Kidney epithelial cell (primary cell): ENCODE measurements around the gene PLEKHG1. TPM values are rescaled to one million over a fixed set of nuclear protein-coding genes. Genes with fewer than 3 reads are reported as not detected.

Experiments
- DNase-seq: peaks from one replicate; pipeline ENCODE4 v3.0.0-alpha.2; 2010; ENCODE audit warnings: low read depth
- H3K27me3 ChIP-seq: 2 replicates; pipeline ENCODE4 v1.6.0; 2011; ENCODE audit warnings: low read length; ENCODE audit not compliant: control insufficient read depth, insufficient read depth
- H3K36me3 ChIP-seq: 2 replicates; pipeline ENCODE4 v1.5.1; 2011; ENCODE audit warnings: low read length; ENCODE audit not compliant: control insufficient read depth, insufficient read depth
- H3K4me3 ChIP-seq: 2 replicates; pipeline ENCODE4 v1.5.1; 2011; ENCODE audit warnings: low read depth, mild to moderate bottlenecking, control low read depth, low read length
- total RNA-seq: library from RNA; depleted of rRNA; stranded (reverse); fragments of >200 nt; gene quantifications from 2 replicates; pipeline ENCODE4 v1.2.3, GENCODE V29; 2015
- TF ChIP-seq, protein P1 (sequence below): IDR thresholded peaks from 2 replicates; pipeline ENCODE4 v1.5.1; 2011; ENCODE audit warnings: mild to moderate bottlenecking, moderate library complexity, low read length, control low read depth, inconsistent platforms; ENCODE audit not compliant: insufficient read depth, poor library complexity, severe bottlenecking

PLEKHG1 gene
- total RNA-seq, 1 donor from 2014 or later: 27.8 TPM

DNA sequence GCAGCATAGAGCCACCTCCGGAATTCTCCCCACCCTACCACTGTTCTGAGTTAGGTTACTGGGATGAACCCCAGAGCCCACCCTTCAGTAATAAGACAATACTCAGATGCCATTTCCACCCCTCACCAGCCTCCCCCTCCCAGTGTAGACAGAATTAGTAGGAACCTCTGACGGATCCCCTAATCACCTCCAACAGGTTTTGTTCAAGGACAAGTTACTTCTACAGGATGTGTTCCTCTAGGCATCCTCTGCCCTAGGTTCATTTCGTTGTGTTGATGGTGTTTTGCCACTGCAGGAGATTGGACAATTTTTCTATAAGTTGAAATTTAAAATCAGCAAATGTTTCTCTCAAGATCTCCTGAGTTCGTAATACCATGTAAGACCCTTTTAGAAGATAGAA lies 22.8 kb downstream of the PLEKHG1 start:
- DNase-seq: no peak
- Histone ChIP-seq H3K4me3 (no peak overlapping the region), H3K36me3 (no peaks in the 10 kb centered on the region), H3K27me3 (no peaks in the 10 kb centered on the region)
- TF ChIP-seq, protein P1, sequence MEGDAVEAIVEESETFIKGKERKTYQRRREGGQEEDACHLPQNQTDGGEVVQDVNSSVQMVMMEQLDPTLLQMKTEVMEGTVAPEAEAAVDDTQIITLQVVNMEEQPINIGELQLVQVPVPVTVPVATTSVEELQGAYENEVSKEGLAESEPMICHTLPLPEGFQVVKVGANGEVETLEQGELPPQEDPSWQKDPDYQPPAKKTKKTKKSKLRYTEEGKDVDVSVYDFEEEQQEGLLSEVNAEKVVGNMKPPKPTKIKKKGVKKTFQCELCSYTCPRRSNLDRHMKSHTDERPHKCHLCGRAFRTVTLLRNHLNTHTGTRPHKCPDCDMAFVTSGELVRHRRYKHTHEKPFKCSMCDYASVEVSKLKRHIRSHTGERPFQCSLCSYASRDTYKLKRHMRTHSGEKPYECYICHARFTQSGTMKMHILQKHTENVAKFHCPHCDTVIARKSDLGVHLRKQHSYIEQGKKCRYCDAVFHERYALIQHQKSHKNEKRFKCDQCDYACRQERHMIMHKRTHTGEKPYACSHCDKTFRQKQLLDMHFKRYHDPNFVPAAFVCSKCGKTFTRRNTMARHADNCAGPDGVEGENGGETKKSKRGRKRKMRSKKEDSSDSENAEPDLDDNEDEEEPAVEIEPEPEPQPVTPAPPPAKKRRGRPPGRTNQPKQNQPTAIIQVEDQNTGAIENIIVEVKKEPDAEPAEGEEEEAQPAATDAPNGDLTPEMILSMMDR: no peak

DNA sequence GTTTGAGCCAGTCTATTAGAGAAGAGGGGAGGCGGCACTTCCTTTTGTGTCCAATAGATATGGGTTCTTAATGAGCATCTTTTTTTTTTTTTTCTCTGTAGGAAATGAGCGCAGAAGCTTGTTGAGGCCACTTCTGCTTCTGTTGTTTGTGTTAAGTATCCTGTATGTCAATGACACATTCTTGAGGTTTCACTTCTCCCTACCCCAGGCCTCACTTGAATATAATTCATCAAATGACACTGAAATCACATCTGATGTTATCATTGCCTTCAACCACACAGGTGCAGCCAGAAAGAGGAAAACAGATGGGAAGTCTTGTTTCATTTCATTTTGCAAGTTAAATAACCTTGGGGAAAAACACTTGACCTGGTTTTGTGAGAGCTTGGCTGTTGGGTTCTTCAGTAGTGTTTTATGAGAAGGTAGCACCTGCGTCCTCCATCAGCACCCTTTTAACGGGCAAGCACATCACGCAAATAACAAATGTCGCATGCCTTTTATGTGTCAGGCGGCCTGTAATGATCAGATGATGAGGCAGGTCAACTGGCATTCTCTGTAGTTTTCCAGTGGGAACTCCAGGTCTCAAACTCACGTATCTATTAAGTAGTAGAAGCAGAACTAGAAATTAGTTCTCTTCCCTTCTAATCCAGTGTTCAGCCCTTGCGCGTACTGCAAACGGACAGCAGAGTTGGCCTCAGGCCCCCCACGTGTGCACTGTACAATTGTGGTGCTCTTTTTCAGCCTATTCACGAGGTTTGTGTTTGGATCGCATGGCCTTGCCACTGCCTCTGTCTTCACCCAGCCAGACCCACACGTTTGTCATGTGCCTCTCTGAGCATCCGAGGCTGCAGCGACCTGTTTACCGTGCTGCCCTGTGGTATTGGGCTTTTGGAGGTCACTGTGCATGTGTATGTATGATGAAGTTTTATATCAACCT lies 23.5 kb downstream of the PLEKHG1 start:
- Histone ChIP-seq H3K36me3 (no peaks in the 10 kb centered on the region), H3K27me3 (no peaks in the 10 kb centered on the region), H3K4me3 (no peak overlapping the region)
- TF ChIP-seq, protein P1: no peak
- DNase-seq: no peak

DNA sequence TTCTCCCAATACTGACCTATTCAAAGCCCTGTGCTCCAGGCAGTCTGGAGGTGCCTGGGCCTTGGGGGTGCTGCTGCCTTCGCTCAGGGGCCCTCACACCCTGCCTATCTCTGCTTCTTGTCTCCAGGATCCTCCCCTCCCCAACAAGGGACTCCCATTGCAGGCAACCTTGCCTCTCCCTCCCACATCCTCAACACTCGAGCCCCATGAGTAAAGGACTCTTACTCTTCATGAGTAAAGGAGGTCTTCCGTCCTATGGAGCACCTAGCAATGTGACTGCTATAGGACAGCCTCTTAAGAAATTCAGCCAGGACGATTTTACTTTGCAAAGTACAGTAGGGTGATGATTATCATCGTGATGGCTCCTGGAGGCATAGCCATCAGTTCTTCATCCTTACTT lies 24.5 kb downstream of the PLEKHG1 start:
- Histone ChIP-seq H3K36me3 (no peaks in the 10 kb centered on the region), H3K4me3 (no peak overlapping the region), H3K27me3 (no peaks in the 10 kb centered on the region)
- no peak for DNase-seq
- TF ChIP-seq, protein P1: no peak

DNA sequence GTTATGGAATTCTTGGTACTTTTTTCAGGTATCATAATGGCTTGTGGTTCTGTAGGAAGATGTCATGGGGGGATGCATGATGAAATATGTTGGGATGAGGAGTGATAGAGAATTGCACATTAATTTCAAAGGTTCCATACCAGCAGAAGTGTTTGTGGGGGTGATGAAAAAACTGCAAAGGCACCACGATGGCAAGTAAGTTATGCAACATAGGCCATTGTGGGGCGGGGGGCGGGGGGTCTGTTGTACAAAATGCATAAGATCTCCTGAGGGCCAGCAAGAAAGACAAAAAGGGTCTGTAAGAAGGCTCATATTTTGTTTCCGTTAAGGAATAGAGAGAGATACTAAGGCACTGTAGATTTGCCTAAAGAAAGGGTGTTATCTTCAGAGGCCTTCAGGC lies 26.2 kb downstream of the PLEKHG1 start:
- TF ChIP-seq, protein P1: no peak
- H3K4me3 ChIP-seq: no peak overlapping the region
- H3K27me3 ChIP-seq: no peaks in the 10 kb centered on the region
- H3K36me3 ChIP-seq: no peaks in the 10 kb centered on the region
- DNase-seq: no peak

DNA sequence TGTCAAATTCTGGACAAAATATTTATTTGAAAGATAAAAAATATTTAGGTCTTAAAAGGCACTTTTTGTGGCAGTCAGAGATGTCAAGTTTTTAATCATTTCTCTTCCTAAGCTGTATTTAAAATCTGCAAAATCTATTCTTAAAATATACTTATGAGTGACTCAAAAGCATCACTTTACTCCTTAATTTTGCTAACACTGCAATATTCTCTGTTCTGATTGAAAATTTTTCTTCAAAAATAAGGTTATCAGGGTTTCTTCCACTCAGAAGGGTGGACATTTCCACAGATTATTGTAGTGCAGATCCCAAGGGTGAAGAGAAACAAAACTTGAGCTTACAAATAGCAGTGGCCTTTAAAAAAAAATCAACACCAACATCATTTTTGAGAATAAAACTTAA lies 27.5 kb downstream of the PLEKHG1 start:
- no peak overlapping the region for H3K4me3 ChIP-seq
- TF ChIP-seq, protein P1: no peak
- DNase-seq: no peak
- no peaks in the 10 kb centered on the region for H3K27me3 ChIP-seq
- H3K36me3 ChIP-seq: no peaks in the 10 kb centered on the region
